OCI-LY1 (cell line): ENCODE data around the gene PBX1.

Experiments used
- EZH2 ChIP-seq: fragments of 200-600 bp; sonication (generic), shearing (Covaris generic); IDR thresholded peaks from 2 replicates; pipeline ENCODE4 v1.8.0; 2017; ENCODE audit warnings: borderline replicate concordance, mixed run types, mild to moderate bottlenecking, antibody characterized with exemption, low read length, moderate library complexity, mixed read lengths
- TF ChIP-seq, protein P1 (sequence below): fragments of 200-600 bp; sonication (generic), shearing (Covaris generic); IDR thresholded peaks from 2 replicates; pipeline ENCODE4 v1.5.1; 2017; ENCODE audit warnings: mild to moderate bottlenecking, antibody characterized with exemption, low read length, moderate library complexity, mixed read lengths

DNA sequence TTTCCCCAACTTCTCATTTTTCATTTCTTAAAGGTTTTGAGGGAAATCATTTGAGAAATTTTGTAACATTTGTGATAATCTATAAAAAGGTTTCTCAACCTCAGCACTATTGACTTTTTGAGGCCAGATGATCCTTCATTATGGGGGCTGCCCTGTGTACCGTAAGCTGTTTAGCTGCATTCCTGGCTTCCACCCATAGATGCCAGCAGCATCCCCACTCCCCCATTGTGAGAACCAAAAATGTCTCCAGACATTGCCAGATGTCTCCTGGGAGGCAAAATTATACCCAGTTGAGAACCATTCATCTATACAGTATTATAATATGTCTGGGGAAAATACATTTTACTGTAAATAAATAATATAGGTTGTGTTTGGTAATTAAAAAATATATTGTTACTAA is 146.0 kb downstream of the PBX1 start:
- TF ChIP-seq EZH2 = no peak
- TF ChIP-seq, protein P1, sequence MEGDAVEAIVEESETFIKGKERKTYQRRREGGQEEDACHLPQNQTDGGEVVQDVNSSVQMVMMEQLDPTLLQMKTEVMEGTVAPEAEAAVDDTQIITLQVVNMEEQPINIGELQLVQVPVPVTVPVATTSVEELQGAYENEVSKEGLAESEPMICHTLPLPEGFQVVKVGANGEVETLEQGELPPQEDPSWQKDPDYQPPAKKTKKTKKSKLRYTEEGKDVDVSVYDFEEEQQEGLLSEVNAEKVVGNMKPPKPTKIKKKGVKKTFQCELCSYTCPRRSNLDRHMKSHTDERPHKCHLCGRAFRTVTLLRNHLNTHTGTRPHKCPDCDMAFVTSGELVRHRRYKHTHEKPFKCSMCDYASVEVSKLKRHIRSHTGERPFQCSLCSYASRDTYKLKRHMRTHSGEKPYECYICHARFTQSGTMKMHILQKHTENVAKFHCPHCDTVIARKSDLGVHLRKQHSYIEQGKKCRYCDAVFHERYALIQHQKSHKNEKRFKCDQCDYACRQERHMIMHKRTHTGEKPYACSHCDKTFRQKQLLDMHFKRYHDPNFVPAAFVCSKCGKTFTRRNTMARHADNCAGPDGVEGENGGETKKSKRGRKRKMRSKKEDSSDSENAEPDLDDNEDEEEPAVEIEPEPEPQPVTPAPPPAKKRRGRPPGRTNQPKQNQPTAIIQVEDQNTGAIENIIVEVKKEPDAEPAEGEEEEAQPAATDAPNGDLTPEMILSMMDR = no peak
